Stimulated activated CD4-positive, alpha-beta T cell treated with anti-CD3 and anti-CD28 coated beads, Interleukin-4, amount 100 ng/mL, for 4 hours (primary cell): ENCODE results near the gene ADD1.

Experiments used
- DNase-seq, 2 experiments: peaks; one replicate each; pipeline ENCODE4 v3.0.0-alpha.2; 2020

ADD1 gene

GRCh38 chr4:2843263-2843940 is at the start of gene ADD1:
TSS of gene ADD1 (plus strand) at chr4:2843844. CDS start at chr4:2875916, 32,072 bp downstream.
- peak; percentile 90 for DNase-seq

GRCh38 chr4:2794486-2795299 is 49.0 kb upstream of the ADD1 start:
- no peak for DNase-seq

- DNase-seq = no peak
Observed at GRCh38 chr4:2795300-2795892, 48.2 kb upstream of the ADD1 start.

- DNase-seq = no peak
Observed at GRCh38 chr4:2795893-2796848, 47.5 kb upstream of the ADD1 start.

DNA sequence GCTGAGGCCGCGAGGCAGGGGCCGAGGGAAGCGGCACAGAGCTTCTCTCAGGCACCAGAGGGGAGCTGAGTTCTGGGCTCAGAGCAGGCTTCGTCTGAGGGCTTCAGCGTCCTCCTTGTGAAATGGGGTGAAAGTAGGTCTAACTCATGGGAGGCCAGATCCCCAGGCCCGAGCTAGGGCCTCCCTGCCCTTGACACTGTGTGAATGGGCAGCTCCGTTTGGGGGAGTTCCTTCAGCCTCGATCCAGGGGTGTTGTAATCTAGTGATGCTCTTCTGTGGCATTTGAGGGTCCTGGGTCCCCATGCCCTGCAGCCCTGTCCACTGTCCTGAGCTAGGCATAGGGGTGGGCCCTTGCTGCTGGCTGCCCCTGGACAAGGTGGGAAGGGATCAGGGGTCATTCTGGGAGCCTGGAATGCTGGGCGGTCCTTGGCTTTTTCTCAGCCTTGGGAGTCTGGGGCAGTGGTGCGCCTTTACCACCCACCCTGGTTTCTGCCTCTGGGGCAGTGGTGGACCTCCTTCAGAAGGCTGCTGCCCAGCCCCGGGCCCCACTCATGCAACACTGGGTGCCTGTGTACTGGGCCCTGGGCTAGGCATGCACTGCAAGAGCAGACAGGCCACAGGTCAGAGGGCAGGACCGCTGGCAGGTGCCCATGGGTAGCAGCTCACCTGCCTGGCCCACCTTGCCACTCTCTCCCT is 46.6 kb upstream of the ADD1 start:
- DNase-seq = no peak

GRCh38 chr4:2797545-2798305 is 45.9 kb upstream of the ADD1 start:
- peak; percentile 41 to 69 for DNase-seq

GRCh38 chr4:2798399-2799223 is 45.0 kb upstream of the ADD1 start:
- no peak for DNase-seq

DNA sequence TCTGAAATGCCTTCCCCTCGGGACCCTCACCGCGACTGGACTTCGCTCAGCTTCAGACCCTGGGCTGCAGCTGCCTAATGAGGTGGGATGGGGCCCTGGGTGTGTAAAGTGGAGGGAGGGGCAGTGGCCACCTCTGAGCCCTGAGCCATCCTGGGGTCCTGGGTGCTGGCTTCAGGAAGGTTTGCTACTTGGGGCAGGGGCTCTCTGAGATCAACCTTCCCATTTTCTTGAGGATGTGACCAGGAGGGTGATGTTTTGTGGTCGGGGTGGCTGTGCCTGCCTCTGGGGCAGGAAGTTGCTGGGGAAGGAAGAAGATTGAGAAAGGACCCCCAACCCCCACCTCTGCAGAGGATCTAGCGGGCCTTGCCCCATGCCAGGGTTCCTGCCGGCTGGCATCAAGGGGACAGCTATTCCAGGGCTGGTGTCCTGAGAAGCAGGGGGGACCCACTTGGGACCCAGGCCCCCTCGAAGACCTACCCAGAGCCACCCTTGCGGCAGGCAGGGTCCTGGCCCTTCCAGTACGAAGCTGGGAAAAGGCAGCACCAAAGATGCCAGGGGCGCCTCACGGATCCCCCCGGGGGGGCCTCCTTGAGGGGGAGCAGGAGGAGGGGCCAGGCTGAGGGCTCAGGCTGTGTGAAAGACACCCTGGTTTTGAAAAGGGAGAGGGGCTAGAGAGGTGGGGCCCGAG is 44.3 kb upstream of the ADD1 start:
- no peak for DNase-seq

- no peak for DNase-seq
Observed at GRCh38 chr4:2799971-2800690, 43.5 kb upstream of the ADD1 start.

DNA sequence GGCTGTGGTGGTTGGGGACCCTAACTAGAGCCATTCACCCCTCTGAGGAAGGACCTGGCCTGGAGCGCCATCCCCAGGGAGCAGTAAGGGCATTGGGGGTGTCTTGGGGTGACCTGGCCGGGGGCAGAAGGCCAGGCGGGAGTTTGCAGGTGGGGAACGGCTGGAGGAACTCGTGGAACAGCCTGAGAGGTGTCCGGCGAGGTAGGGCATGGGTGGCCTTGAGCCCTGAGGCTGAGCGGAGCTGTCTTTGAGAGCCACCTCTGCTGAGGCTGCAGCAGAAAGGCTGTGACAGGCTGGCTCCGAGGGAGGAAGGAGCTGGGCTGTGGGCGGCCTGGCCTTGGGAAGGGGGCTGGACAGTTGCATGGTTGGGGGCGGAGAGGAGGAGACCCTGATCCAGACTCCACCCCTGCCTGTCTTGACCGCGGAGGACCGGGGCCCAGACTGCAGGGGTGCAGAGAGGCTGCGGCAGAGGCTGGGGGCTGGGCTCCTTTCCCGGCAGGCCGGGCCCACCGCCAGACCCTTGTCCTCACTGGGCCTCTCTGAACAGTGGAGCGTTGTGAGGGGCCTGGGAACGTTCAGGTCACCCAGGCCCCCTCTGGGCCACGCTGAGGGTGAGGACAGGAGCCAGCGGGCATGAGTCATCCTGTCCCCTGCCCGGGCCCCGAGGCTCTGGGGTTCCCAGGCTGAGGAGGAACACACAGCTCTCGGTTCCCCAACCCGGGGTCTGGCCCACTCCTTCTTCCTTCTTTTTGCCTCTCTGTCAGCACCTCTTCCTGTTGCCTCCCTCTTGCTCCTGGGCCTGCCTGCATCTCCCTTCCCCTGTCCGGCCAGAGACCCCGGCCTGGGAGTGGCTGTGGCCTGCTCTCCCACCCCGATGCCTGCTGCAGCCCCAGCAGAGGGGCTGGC is 42.7 kb upstream of the ADD1 start:
- no peak for DNase-seq

- no peak for DNase-seq
Observed at GRCh38 chr4:2802618-2803531, 40.8 kb upstream of the ADD1 start.

DNA sequence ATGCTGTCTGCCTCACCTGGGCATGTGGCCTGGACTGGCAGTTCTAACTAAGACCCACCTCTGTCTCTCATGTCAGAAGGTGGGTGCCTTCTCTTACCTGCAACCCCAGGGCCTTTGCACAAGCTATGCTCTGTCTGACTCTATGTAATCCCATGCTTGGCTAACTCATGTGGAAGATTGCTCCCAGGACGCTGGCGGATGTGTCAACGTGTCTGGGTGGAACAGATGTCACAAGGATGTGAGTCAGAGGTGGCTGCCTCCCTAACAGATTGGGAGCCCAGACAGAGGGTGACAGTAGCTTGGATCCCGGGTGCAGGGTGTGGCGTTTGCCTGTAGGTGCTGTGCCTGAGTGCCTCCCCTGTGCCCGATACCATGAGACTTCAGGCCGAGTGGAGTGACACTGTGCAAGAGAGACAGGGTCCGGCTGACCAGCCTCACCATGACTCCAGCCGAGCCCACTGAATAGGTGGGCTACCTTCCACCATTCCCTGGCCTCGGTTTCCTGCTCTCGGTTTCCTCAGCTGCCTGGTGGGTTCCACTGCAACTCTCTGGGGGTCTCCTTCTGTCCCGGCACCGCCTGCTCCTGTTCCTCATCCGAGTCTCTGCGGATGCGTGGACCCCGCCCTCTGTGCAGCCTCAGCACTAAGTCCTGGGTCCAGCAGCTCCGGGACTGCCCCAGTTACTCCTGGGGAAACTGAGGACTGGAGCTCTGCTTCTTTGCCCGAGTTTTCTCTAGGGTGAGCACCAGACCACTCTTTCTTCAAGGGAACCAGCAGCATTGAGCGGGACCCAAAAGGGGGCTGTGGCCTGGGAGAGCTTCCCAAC is 39.8 kb upstream of the ADD1 start:
- DNase-seq = no peak

GRCh38 chr4:2804449-2804972 is 39.1 kb upstream of the ADD1 start:
- no peak for DNase-seq

- no peak for DNase-seq
Observed at GRCh38 chr4:2804973-2805501, 38.6 kb upstream of the ADD1 start.

DNA sequence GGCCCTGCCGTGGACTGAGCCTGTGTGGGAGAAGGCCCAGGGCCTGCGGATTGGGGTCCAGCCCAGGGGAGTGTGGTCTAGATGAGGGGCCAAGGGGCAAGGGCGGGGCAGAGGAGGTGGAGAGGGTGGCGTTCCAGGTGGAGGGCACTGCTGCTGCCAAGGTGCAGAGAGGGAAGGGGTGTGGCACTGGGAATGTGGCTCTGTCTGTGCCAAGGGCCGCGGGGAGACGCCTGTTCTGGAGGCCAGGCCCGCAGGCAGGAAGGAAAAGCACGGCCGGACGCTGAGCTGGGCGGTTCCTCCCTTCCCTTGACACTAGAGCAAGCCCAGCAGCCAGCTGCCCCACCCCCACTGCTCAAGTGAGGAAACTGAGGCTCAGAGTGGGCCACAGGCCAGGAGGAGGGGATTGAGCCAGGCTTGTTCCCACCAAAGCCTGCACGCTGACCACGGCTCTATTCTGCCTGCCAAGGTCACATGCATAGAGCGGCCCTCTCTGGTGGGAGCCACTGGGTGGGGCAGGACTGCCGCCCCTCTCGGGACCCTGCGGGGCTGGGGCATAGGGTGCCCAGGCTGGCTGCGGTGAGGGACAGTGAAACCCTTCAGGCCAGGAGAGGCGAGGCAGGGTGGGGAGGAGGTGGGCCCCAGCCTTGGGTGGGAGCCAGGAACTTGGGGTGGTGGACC is 37.8 kb upstream of the ADD1 start:
- no peak for DNase-seq
